Activated effector memory CD4-positive, alpha-beta T cell treated with anti-CD3 and anti-CD28 coated beads, Interleukin-2, amount 50 U/mL, for 16 hours (primary cell): ENCODE measurements around the gene PCF11.
"Not testable (repeated sequence)": the region's sequence is repeated elsewhere in the genome, so short reads cannot be mapped to it uniquely, and the experiment has no call there.

Source experiments
- DNase-seq: peaks from one replicate; pipeline ENCODE4 v3.0.0-alpha.2; 2020

Gene PCF11

GRCh38 chr11:83156996-83157593, at the start of gene PCF11:
Gene PCF11 (plus strand): TSS chr11:83157131. CDS start chr11:83157440, 309 bp downstream.
- DNase-seq = no peak

GRCh38 chr11:83112886-83113285, 44.0 kb upstream of the PCF11 start:
- DNase-seq = no peak

- DNase-seq = no peak
These were observed 41.9 kb upstream of the PCF11 start for GRCh38 chr11:83115026-83115425.

GRCh38 chr11:83115551-83115950, 41.4 kb upstream of the PCF11 start:
- no peak for DNase-seq

GRCh38 chr11:83116015-83116641, 40.8 kb upstream of the PCF11 start:
- DNase-seq = no peak

GRCh38 chr11:83118814-83119213, 38.1 kb upstream of the PCF11 start:
- DNase-seq = no peak

GRCh38 chr11:83119216-83119615, 37.7 kb upstream of the PCF11 start:
- no peak for DNase-seq

GRCh38 chr11:83120327-83120726, 36.6 kb upstream of the PCF11 start:
- DNase-seq = no peak

GRCh38 chr11:83122050-83122449, 34.9 kb upstream of the PCF11 start:
- DNase-seq = no peak

- no peak for DNase-seq
These were observed 34.2 kb upstream of the PCF11 start for GRCh38 chr11:83122766-83123165.

- DNase-seq = no peak
These were observed 32.1 kb upstream of the PCF11 start for GRCh38 chr11:83124636-83125424.

- DNase-seq = no peak
These were observed 31.4 kb upstream of the PCF11 start for GRCh38 chr11:83125577-83125976.

- DNase-seq = no peak
These were observed 29.7 kb upstream of the PCF11 start for GRCh38 chr11:83127310-83127637.

GRCh38 chr11:83132191-83132590, 24.7 kb upstream of the PCF11 start:
- no peak for DNase-seq

GRCh38 chr11:83133266-83133665, 23.7 kb upstream of the PCF11 start:
- DNase-seq = not testable (repeated sequence)

GRCh38 chr11:83139310-83139709, 17.6 kb upstream of the PCF11 start:
- no peak for DNase-seq

GRCh38 chr11:83140691-83141455, 16.1 kb upstream of the PCF11 start:
- DNase-seq = no peak

- no peak for DNase-seq
These were observed 9.0 kb upstream of the PCF11 start for GRCh38 chr11:83147895-83148294.

- DNase-seq = no peak
These were observed 6.5 kb upstream of the PCF11 start for GRCh38 chr11:83150450-83150849.

GRCh38 chr11:83151274-83151977, 5.5 kb upstream of the PCF11 start:
- DNase-seq = no peak

- no peak for DNase-seq
These were observed 4.7 kb upstream of the PCF11 start for GRCh38 chr11:83152264-83152663.

GRCh38 chr11:83153764-83154163, 3.2 kb upstream of the PCF11 start:
- no peak for DNase-seq
